WTC11 (cell line): ENCODE measurements around the gene GDF2.

ENCODE experiments used
- CTCF ChIP-seq: fragments of 200-600 bp; IDR thresholded peaks from 2 replicates; pipeline ENCODE4 v1.8.0; 2022; ENCODE audit warnings: antibody characterized with exemption
- MYBL2 ChIP-seq: sonication (generic); formaldehyde crosslinking; IDR thresholded peaks from 2 replicates; pipeline ENCODE4 v1.8.1; 2023; ENCODE audit warnings: mild to moderate bottlenecking, moderate library complexity, missing genetic modification reagents
- SP1 ChIP-seq: sonication (generic); formaldehyde crosslinking; conservative IDR thresholded peaks from 2 replicates; pipeline ENCODE4 v1.8.1; 2022; ENCODE audit warnings: missing genetic modification reagents
- TEAD4 ChIP-seq: sonication (generic); formaldehyde crosslinking; IDR thresholded peaks from 2 replicates; pipeline ENCODE4 v1.8.0; 2022; ENCODE audit warnings: mild to moderate bottlenecking, missing genetic modification reagents
- ZNF532 ChIP-seq: fragments of 250-450 bp; sonication (Bioruptor Pico); IDR thresholded peaks from 2 replicates; pipeline ENCODE4 v1.9.0; 2021; ENCODE audit warnings: mild to moderate bottlenecking, borderline replicate concordance

- no peak for TF ChIP-seq ZNF532 (CRISPR knock-in tag)
- no peak for TF ChIP-seq TEAD4 (CRISPR knock-in tag)
- no peak for TF ChIP-seq SP1 (CRISPR knock-in tag)
- TF ChIP-seq CTCF = no peak
- no peak for TF ChIP-seq MYBL2
Observed at GRCh38 chr10:47359626-47360418, 37.6 kb downstream of the GDF2 start.
